DMS153 (cell line): ENCODE measurements around the gene ADCY2.

Experiments
- DNase-seq: peaks from one replicate; lab custom pipeline; 2025; lab: John Stamatoyannopoulos, UW

The ADCY2 gene

GRCh38 chr5:7784683-7785380 is 388.9 kb downstream of the ADCY2 start:
- no peak for DNase-seq

GRCh38 chr5:7787770-7788169 is 391.8 kb downstream of the ADCY2 start:
- DNase-seq = no peak

- no peak for DNase-seq
Measured at GRCh38 chr5:7789567-7789966, 393.6 kb downstream of the ADCY2 start.

- no peak for DNase-seq
Measured at GRCh38 chr5:7793895-7794294, 398.0 kb downstream of the ADCY2 start.

- no peak for DNase-seq
Measured at GRCh38 chr5:7794311-7794710, 398.4 kb downstream of the ADCY2 start.

- no peak for DNase-seq
Measured at GRCh38 chr5:7794823-7795222, 398.9 kb downstream of the ADCY2 start.

- DNase-seq = no peak
Measured at GRCh38 chr5:7795306-7795705, 399.4 kb downstream of the ADCY2 start.

- peak; percentile 83 for DNase-seq
Measured at GRCh38 chr5:7801891-7802614, 406.1 kb downstream of the ADCY2 start.

GRCh38 chr5:7802855-7803254 is 406.9 kb downstream of the ADCY2 start:
- no peak for DNase-seq

- no peak for DNase-seq
Measured at GRCh38 chr5:7803937-7804336, 408.0 kb downstream of the ADCY2 start.

- DNase-seq = no peak
Measured at GRCh38 chr5:7805379-7805778, 409.4 kb downstream of the ADCY2 start.

- DNase-seq = no peak
Measured at GRCh38 chr5:7808998-7809397, 413.1 kb downstream of the ADCY2 start.

GRCh38 chr5:7811715-7812114 is 415.8 kb downstream of the ADCY2 start:
- DNase-seq = no peak

GRCh38 chr5:7813007-7813406 is 417.1 kb downstream of the ADCY2 start:
- DNase-seq = no peak

GRCh38 chr5:7813576-7813975 is 417.6 kb downstream of the ADCY2 start:
- no peak for DNase-seq

GRCh38 chr5:7814816-7815215 is 418.9 kb downstream of the ADCY2 start:
- no peak for DNase-seq

GRCh38 chr5:7815892-7816534 is 420.1 kb downstream of the ADCY2 start:
- peak; percentile 78 for DNase-seq

- no peak for DNase-seq
Measured at GRCh38 chr5:7816535-7816901, 420.6 kb downstream of the ADCY2 start.

- DNase-seq = no peak
Measured at GRCh38 chr5:7822449-7822848, 426.5 kb downstream of the ADCY2 start.

GRCh38 chr5:7823594-7823993 is 427.7 kb downstream of the ADCY2 start:
- no peak for DNase-seq

GRCh38 chr5:7824995-7825394 is 429.1 kb downstream of the ADCY2 start:
- DNase-seq = no peak

GRCh38 chr5:7825630-7826029 is 429.7 kb downstream of the ADCY2 start:
- DNase-seq = no peak

- DNase-seq = no peak
Measured at GRCh38 chr5:7827610-7828009, 431.7 kb downstream of the ADCY2 start.
